DOHH2 (cell line): ENCODE measurements around the gene SRBD1.

Source experiments
- H3F3A ChIP-seq: fragments of 200-600 bp; sonication (generic), shearing (Covaris generic); 2 replicates; pipeline ENCODE4 v1.6.0; 2016; ENCODE audit warnings: antibody characterized with exemption, mild to moderate bottlenecking; ENCODE audit not compliant: control insufficient read depth, insufficient read depth
- H3K27ac ChIP-seq: fragments of 200-600 bp; sonication (generic); 2 replicates; pipeline ENCODE4 v1.5.1; 2014; ENCODE audit warnings: low read depth, mild to moderate bottlenecking, low read length, moderate library complexity
- H3K27me3 ChIP-seq: fragments of 200-600 bp; sonication (generic); 2 replicates; pipeline ENCODE4 v1.6.1; 2014; ENCODE audit warnings: mild to moderate bottlenecking, low read length, mixed read lengths; ENCODE audit not compliant: control insufficient read depth
- H3K36me3 ChIP-seq: fragments of 200-600 bp; sonication (generic); 2 replicates; pipeline ENCODE4 v1.6.1; 2014; ENCODE audit warnings: mild to moderate bottlenecking, low read length, moderate library complexity, mixed read lengths; ENCODE audit not compliant: control insufficient read depth
- H3K4me1 ChIP-seq: fragments of 200-600 bp; sonication (generic); 2 replicates; pipeline ENCODE4 v1.6.1; 2014; ENCODE audit warnings: mild to moderate bottlenecking, low read length, mixed read lengths; ENCODE audit not compliant: control insufficient read depth
- H3K4me2 ChIP-seq: fragments of 200-600 bp; sonication (generic); 2 replicates; pipeline ENCODE4 v1.6.0; 2014; ENCODE audit warnings: mild to moderate bottlenecking, low read length, moderate library complexity
- H3K4me3 ChIP-seq: fragments of 200-600 bp; sonication (generic); 2 replicates; pipeline ENCODE4 v1.5.1; 2014; ENCODE audit warnings: mild to moderate bottlenecking, low read length, mixed read lengths
- H3K79me2 ChIP-seq: fragments of 200-600 bp; sonication (generic); 2 replicates; pipeline ENCODE4 v1.6.1; 2014; ENCODE audit warnings: mild to moderate bottlenecking, low read length, mixed read lengths; ENCODE audit not compliant: control insufficient read depth
- H3K9me2 ChIP-seq: fragments of 200-600 bp; sonication (generic); replicated peaks from 2 replicates; pipeline ENCODE4 v1.6.1; 2014; ENCODE audit warnings: mild to moderate bottlenecking, low read length, mixed read lengths; ENCODE audit not compliant: control insufficient read depth
- H3K9me3 ChIP-seq: fragments of 200-600 bp; sonication (generic); 2 replicates; pipeline ENCODE4 v1.6.1; 2014; ENCODE audit warnings: antibody characterized with exemption, low read length, mixed read lengths; ENCODE audit not compliant: control insufficient read depth, insufficient read depth
- H4K20me1 ChIP-seq: fragments of 200-600 bp; sonication (generic); 2 replicates; pipeline ENCODE4 v1.6.0; 2014; ENCODE audit warnings: low read depth, mild to moderate bottlenecking, antibody characterized with exemption, low read length, moderate library complexity; ENCODE audit not compliant: control insufficient read depth, insufficient read depth
- CTCF ChIP-seq: fragments of 200-600 bp; sonication (generic); IDR thresholded peaks from one replicate; pipeline ENCODE4 v1.5.1; 2014; ENCODE audit warnings: antibody characterized with exemption, mild to moderate bottlenecking, low read depth, low read length; ENCODE audit not compliant: poor library complexity, severe bottlenecking
- EZH2phosphoT487 ChIP-seq: fragments of 200-600 bp; sonication (generic); IDR thresholded peaks from 2 replicates; pipeline ENCODE4 v1.6.1; 2017; ENCODE audit warnings: borderline replicate concordance, mild to moderate bottlenecking, antibody characterized with exemption, low read length, moderate library complexity, mixed read lengths

Gene SRBD1

GRCh38 chr2:45469314-45470099 lies 141.6 kb downstream of the SRBD1 start:
- Histone ChIP-seq H3K4me3 (no peak overlapping the region), H3K4me2 (no peak overlapping the region)

GRCh38 chr2:45468279-45468678 lies 142.8 kb downstream of the SRBD1 start:
- Histone ChIP-seq H3F3A (no peaks in the 10 kb centered on the region), H3K4me2 (no peak overlapping the region), H3K79me2 (no peaks in the 10 kb centered on the region), H3K4me3 (no peak overlapping the region), H3K4me1 (no peaks in the 10 kb centered on the region), H3K27ac (no peak overlapping the region), H4K20me1 (no peaks in the 10 kb centered on the region), H3K27me3 (no peaks in the 10 kb centered on the region), H3K9me2 (no peaks in the 10 kb centered on the region), H3K36me3 (no peaks in the 10 kb centered on the region), H3K9me3 (no peaks in the 10 kb centered on the region)
- no peak for TF ChIP-seq EZH2phosphoT487
- TF ChIP-seq CTCF: no peak

More at GRCh38 chr2:45469314-45470099, 141.6 kb downstream of the SRBD1 start:
- no peaks in the 10 kb centered on the region for H3F3A ChIP-seq
- H3K27ac ChIP-seq: no peak overlapping the region
- no peaks in the 10 kb centered on the region for H3K27me3 ChIP-seq
- no peaks in the 10 kb centered on the region for H3K4me1 ChIP-seq
- no peaks in the 10 kb centered on the region for H4K20me1 ChIP-seq
- H3K9me3 ChIP-seq: no peaks in the 10 kb centered on the region
- no peaks in the 10 kb centered on the region for H3K9me2 ChIP-seq
- H3K79me2 ChIP-seq: no peaks in the 10 kb centered on the region
- TF ChIP-seq EZH2phosphoT487 (no peak), CTCF (no peak)
- no peaks in the 10 kb centered on the region for H3K36me3 ChIP-seq

- no peaks in the 10 kb centered on the region for H4K20me1 ChIP-seq
- no peak overlapping the region for H3K4me3 ChIP-seq
- no peaks in the 10 kb centered on the region for H3K79me2 ChIP-seq
- H3K27ac ChIP-seq: no peak overlapping the region
- no peak overlapping the region for H3K4me2 ChIP-seq
- H3K9me2 ChIP-seq: no peaks in the 10 kb centered on the region
- no peaks in the 10 kb centered on the region for H3F3A ChIP-seq
- H3K36me3 ChIP-seq: no peaks in the 10 kb centered on the region
- no peaks in the 10 kb centered on the region for H3K9me3 ChIP-seq
- no peaks in the 10 kb centered on the region for H3K27me3 ChIP-seq
- TF ChIP-seq CTCF: no peak
- TF ChIP-seq EZH2phosphoT487: no peak
- no peaks in the 10 kb centered on the region for H3K4me1 ChIP-seq
Measured at GRCh38 chr2:45466053-45466452, 145.0 kb downstream of the SRBD1 start.
